GM21526 (cell line): ENCODE results near the gene FAM20C.
"Not testable (repeated sequence)": the region's sequence is repeated elsewhere in the genome, so short reads cannot be mapped to it uniquely, and the experiment has no call there.

Experiments
- ATAC-seq: cut with Tn5 transposase; IDR thresholded peaks from one replicate; pipeline ENCODE4 v1.9.1; 2021; ENCODE audit warnings: moderate library complexity; ENCODE audit not compliant: unreplicated experiment, low FRiP score

The FAM20C gene

DNA sequence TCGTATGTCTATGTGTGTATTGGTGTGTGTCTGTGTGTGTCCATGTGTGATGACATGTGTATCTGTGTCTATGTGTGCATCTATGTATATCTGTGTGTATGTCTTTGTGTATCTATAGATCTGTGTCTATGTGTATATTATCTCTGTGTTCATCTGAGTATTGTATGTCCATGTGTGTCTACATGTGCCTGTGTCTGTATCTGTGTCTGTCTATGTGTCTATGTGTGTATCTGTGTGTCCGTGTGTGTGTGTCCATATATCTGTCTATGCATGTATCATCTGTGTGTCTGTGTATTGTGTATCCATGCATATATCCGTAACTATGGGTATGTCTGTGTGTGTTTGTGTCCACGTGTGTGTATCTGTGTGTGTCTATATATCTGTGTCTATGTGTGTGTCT is 2.7 kb upstream of the FAM20C start:
- ATAC-seq: no peak

- no peak for ATAC-seq
Observed at GRCh38 chr7:190196-190595, 2.2 kb upstream of the FAM20C start.

DNA sequence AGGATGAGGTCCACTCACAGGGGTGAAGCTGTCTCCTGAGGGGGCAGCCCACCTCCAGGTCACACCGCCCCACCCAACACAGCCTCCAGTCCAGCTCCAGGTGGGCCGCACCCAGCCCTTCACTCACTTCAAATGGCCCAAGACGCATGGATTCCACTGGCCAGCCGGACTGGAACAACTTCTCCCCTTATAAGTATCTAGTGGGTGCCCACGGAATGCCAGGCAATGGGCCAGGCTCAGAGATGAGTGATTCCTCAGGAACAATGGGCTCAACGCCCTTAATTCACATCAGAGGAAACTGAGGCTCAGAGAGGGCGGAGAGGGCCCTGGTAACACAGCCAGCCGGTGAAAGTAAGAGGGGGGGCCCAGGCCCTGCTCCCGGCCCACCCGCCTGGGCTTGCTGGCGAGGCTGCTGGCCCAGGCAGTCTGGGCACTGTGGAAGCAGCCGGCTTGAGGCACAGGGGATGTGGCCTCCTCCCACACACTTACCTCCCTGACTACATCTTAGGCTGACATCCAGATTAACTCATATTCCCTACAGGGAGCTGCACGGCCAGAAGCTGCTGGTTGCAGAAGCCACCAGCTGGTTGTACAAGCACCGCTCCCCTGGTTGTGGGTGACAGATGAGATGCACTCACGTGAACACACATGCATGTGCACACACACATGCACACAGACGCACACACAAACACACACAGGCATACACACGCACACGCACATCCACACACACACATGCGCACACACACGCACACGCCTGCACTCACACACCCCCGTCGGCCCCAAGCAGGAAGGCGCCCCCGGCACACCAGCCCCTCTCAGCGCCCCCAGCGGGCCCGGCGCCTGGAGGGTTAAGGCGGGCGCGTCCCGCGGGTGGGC is 1.0 kb upstream of the FAM20C start:
- no peak for ATAC-seq

- ATAC-seq: no peak
Observed at GRCh38 chr7:192701-193480, 520 bp downstream of the FAM20C start.

GRCh38 chr7:193481-194251 is 1.3 kb downstream of the FAM20C start:
- ATAC-seq: no peak

DNA sequence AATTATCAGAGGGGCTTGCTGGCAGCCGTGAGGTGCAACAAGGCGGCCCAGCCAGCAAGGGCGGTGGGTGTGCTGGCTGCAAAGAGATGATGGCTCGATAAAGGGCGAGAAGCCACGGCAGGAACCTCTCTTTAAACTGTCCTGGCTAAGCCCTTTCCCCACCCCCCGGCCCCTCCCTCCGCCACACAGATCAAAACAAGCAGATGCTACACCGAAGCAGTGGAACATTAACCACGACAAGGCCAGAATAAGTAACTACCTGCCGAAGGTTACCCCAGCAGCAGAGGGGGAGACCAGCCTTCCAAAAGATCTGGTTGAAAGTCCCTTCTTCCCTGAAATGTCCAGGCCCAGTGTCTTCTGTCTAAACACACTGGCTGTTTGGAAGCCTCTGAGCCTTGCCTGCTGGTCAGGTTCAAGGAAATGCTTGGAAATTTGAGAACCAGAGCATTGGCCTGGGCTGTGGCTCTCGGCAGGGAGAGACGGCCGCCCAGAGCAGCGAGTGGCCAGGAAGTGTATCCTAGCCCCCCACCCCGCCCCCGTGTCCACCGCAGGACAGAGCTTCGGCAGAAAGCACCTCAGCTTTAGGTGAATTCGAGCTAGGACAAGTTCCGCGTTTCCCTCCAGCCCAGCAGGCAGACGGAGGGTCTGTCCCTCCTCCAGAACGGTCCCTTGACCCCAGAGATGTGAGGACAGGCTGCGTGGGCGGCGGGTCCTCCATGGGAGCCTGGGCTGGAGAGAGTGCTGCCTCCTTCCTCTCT is 2.1 kb downstream of the FAM20C start:
- ATAC-seq: no peak

- no peak for ATAC-seq
Observed at GRCh38 chr7:195010-195829, 2.8 kb downstream of the FAM20C start.

- ATAC-seq: no peak
Observed at GRCh38 chr7:195830-196128, 3.4 kb downstream of the FAM20C start.

DNA sequence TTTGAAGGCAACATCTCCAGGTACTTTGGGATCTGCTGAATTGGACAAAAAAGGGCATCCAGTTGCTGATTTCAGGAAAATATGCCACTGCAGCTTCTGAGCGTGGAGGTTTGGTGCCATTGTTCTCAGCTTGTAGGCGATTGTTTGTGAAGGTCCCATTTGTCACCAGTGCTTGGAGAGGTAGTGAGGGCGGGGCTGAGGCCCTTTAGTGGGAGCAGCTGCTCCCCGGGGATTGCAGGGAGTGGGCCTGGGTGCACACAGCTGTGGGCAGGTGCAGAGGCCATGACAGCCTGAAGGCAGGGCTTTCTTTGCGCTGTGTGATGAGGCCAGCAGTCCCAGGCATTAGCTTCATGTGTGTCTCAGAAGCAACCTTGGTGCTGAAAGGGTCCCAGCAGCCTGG is 3.9 kb downstream of the FAM20C start:
- no peak for ATAC-seq

- ATAC-seq: no peak
Observed at GRCh38 chr7:196778-197321, 4.5 kb downstream of the FAM20C start.

- no peak for ATAC-seq
Observed at GRCh38 chr7:197413-198335, 5.3 kb downstream of the FAM20C start.

DNA sequence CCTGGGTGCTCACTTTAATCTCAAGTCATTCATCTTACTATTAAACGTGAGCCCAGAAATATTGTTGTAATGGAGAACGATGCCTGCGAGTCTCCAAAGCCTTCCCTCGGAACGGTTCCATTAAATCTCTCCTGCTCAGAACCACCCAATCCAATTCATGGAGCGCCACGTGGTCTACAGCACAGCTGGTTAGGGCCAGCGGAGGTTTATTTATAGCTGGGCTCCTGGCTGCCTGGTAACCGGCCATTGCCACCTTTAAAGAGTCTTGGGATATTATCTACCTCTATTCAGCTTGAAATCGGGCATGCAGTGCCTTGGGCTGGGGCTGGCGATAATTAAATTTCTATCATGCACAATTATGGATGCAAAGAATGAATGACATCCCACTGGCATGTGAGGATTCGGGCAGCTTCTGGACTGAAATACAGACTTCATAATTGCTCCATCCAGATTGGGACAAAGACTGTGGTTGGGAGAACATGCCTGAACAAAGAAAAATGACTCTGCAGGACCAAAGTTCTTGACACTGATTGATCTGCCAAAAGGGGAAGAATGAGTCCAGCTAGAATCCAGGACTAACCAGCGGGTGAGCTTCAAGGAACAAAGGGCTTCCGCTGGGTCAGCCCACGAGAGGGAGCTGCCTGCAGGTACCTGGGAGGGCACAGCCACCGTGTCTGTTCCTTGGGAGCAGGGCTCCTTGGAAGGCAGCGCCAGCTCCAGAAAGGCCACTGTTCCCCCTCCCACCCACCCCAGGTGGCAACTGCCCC is 7.3 kb downstream of the FAM20C start:
- no peak for ATAC-seq

DNA sequence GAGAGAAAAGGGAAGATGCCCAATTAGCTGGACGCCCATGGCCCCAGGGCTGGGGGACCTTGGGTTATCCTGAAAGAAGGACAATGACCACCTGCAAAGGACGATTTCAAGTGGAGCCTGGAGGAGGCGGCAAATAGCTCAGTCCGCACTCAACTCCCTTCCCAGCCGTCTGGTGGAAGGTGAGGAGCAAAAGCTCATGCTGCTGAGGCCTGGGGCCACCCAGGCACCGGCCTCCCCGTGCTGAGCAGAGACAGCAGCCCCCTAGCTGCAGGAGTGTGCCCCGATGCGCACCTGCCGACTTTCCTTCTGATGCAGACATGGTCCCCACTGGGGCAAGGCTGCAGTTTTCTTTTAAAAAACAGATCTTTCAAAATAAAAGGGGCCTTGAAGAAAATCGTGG is 7.9 kb downstream of the FAM20C start:
- no peak for ATAC-seq

DNA sequence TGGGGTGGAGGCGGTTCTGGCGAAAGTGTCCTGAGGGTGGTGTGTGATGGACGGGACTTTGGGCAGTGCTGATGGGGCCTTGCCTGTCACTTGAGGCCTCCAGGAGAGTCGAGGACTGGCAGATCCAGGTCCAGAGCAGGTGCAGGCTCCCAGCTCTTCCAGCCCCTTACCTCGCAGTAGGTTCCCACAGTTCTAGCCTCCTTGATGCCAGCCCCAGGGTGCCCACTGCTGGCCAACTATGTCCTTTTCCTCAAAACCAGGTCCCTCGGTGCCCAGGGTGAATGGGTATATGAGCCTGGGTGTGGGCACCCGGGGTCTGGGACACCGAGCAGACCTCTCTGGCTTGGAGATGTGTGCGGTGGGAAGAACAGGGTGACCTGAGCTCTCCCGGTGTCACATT is 8.3 kb downstream of the FAM20C start:
- ATAC-seq: no peak

DNA sequence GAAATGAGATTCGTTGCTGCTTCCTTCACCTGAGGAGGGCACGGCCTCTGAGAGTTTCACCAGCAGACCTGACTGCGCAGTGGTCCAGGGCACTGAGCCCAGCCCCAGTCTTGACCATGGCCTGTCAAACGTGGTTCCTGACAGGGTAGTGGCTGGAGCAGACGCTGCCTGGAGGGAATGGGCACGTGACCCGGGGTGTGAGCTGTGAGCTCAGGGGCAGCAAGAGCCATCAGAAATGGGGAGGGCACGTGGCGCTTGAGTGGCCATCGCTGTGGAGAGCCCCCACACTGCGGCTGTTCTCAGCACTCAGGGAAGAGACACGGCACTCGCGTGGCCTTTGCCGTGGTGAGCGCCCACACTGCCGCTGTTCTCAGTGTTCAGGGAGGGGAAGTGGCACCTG is 12.0 kb downstream of the FAM20C start:
- no peak for ATAC-seq

DNA sequence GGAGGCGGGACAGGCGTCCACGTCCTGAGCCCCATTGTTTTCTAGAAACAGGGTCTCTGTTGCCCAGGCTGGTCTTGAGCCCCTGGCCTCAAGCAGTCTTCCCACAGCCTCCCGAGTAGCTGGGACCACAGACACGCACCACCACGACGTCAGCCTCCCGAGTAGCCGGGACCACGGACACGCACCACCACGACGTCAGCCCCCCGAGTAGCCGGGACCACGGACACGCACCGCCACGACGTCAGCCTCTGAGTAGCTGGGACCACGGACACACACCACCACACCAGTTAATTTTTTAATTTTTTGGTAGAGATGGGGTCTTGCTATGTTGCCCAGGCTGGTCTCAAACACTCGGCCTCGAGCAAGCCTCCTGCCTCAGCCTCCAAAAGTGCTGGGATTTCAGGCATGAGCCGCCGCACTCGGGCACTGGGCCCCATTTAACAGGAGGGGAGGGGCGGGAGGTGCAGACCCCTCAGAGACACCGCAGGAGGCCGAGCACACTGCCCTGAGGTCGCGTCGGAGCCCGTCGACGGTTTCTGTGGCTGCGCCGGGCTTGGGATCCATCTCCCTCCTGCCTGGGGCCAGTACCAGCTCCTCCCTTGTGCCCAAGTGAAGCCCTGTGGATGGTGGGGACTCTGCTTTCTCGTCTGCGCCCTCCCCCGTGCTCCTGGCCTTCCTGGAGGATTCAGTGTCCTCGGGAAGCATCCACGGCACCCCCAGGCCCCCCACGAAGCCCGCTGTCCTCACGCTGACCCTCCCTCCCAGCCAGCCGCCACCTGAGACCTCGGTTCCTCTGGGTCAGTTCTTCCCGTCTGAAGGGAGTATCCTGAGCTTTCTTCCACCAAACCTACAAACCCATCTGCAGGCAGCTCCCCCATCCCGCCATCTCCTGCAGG is 13.0 kb downstream of the FAM20C start:
- no peak for ATAC-seq

DNA sequence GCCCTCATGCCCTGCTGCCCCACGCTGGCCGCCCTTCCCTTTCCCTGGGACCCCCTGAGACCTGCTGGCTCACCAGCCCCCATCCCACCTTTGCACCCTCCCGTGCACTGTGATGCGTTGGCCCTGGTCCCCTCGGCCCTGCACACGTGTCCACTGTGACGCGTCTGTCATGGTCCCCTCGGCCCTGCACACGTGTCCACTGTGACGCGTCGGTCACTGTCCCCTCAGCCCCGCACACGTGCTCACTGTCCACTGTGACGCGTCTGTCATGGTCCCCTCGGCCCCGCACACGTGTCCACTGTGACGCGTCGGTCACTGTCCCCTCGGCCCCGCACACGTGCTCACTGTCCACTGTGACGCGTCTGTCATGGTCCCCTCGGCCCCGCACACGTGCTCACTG is 14.0 kb downstream of the FAM20C start:
- ATAC-seq: not testable (repeated sequence)
